C4-2B (cell line): Measurements from ENCODE around the gene SATB1.

Experiments
- H3K27ac ChIP-seq: fragments of 450-650 bp; 2 replicates; pipeline ENCODE4 v1.5.1; 2017
- CTCF ChIP-seq: fragments of 450-650 bp; conservative IDR thresholded peaks from 2 replicates; pipeline ENCODE4 v1.5.1; 2017; ENCODE audit warnings: mild to moderate bottlenecking
- ZFX ChIP-seq: fragments of 450-650 bp; IDR thresholded peaks from 2 replicates; pipeline ENCODE4 v1.6.1; 2017

The SATB1 gene

GRCh38 chr3:18440066-18440722 lies 15.1 kb upstream of the SATB1 start:
- TF ChIP-seq CTCF (no peak), ZFX (no peak)
- no peak overlapping the region for H3K27ac ChIP-seq

- no peak overlapping the region for H3K27ac ChIP-seq
- TF ChIP-seq CTCF (no peak), ZFX (no peak)
Observed at GRCh38 chr3:18439281-18439680, 14.1 kb upstream of the SATB1 start.

- TF ChIP-seq CTCF (no peak), ZFX (no peak)
- H3K27ac ChIP-seq, result no peak overlapping the region
Observed at GRCh38 chr3:18438586-18438985, 13.4 kb upstream of the SATB1 start.

GRCh38 chr3:18436213-18436612 lies 11.1 kb upstream of the SATB1 start:
- TF ChIP-seq CTCF (no peak), ZFX (no peak)

GRCh38 chr3:18434711-18435110 lies 9.6 kb upstream of the SATB1 start:
- no peak overlapping the region for H3K27ac ChIP-seq
- no peak for TF ChIP-seq CTCF
- no peak for TF ChIP-seq ZFX

More at GRCh38 chr3:18436213-18436612, 11.1 kb upstream of the SATB1 start:
- no peak overlapping the region for H3K27ac ChIP-seq

- no peak for TF ChIP-seq ZFX
- no peak for TF ChIP-seq CTCF
Observed at GRCh38 chr3:18432752-18433151, 7.6 kb upstream of the SATB1 start.

GRCh38 chr3:18431266-18431665 lies 6.1 kb upstream of the SATB1 start:
- no peak overlapping the region for H3K27ac ChIP-seq
- TF ChIP-seq ZFX (no peak), CTCF (no peak)

More at GRCh38 chr3:18432752-18433151, 7.6 kb upstream of the SATB1 start:
- H3K27ac ChIP-seq, result no peak overlapping the region
